HPDE6-E6E7 (cell line): ENCODE data around the gene SLX4.

Experiments used
- DNase-seq: peaks from one replicate; pipeline ENCODE4 v3.0.0; 2011; ENCODE audit warnings: missing footprints; ENCODE audit errors: extremely low spot score

SLX4 gene

GRCh38 chr16:3580686-3581085, 30.7 kb downstream of the SLX4 start:
- no peak for DNase-seq

- no peak for DNase-seq
These were observed 31.2 kb downstream of the SLX4 start for GRCh38 chr16:3580251-3580651.

GRCh38 chr16:3579776-3580175, 31.6 kb downstream of the SLX4 start:
- DNase-seq = no peak

GRCh38 chr16:3578610-3579551, 32.5 kb downstream of the SLX4 start:
- no peak for DNase-seq

- no peak for DNase-seq
These were observed 33.3 kb downstream of the SLX4 start for GRCh38 chr16:3578121-3578520.

DNA sequence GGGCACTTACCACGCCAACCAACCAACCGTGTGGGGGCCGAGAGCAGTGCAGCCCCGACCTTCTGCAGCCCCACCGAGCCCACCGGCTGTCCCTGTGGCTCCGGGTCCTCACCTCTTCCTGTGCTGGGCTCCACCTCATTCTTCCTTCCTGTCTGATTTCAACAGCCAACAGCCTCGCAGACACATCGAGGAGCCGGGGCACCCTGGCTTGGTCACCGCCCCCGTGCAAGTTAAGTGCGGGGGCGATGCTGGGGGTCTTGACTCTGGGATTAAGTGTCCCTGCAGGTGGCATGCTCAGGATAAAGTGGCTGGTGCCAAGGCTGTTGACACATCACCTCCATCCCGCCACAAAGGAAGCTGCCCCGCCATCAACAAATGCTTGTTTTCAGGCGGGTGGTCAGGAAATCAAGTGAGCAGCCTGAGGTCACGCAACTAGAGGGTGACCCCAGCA, 34.1 kb downstream of the SLX4 start, which contains the start of gene NLRC3:
NLRC3 (minus strand) TSS at position 102 of the 451 bp plus-strand sequence. CDS start 12,367 bp downstream, outside the sequence.
- DNase-seq = no peak

GRCh38 chr16:3576211-3576610, 35.2 kb downstream of the SLX4 start:
- DNase-seq = no peak

DNA sequence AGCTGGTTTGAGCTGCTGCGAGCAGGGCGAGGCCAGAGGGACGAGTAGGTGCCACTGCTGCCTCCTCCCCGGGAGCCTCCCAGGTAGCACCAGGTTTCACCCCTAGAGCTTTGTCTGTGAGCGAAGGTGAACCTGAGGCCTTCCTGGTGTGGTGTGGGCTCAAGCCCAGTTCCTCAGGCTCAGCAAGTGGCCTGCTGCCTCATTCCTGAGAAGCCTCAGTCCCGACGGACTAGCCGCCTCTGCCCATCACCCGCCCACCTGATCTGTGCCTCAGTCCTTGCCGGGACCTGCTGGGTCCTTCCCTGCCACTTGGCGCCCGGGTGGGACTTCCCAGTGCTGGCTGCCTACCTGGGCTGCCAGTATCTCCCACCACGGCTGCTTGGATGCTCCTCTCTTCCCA, 35.9 kb downstream of the SLX4 start:
- DNase-seq = no peak

DNA sequence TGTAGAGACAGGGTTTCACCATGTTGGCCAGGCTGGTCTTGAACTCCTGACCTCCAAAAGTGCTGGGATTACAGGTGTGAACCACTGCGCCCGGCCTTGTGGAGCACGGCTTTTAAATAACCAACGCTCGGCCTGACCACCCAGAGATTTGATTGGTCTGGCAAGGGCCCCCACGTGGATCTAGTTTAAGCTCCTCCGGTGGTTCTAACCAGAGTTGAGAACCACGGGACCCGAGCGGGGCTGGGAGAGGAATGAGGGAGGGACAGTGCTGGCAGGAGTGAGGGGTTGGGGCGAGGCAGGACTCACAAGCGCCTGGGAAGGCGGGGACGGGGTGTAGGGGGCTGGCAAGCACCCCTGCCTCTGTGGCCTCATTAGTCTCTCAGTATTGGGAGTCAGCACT, 37.2 kb downstream of the SLX4 start:
- DNase-seq = no peak

GRCh38 chr16:3573146-3573815, 38.1 kb downstream of the SLX4 start:
- DNase-seq = no peak

- DNase-seq = no peak
These were observed 40.9 kb downstream of the SLX4 start for GRCh38 chr16:3570420-3571062.

- DNase-seq = no peak
These were observed 41.6 kb downstream of the SLX4 start for GRCh38 chr16:3569851-3570250.

DNA sequence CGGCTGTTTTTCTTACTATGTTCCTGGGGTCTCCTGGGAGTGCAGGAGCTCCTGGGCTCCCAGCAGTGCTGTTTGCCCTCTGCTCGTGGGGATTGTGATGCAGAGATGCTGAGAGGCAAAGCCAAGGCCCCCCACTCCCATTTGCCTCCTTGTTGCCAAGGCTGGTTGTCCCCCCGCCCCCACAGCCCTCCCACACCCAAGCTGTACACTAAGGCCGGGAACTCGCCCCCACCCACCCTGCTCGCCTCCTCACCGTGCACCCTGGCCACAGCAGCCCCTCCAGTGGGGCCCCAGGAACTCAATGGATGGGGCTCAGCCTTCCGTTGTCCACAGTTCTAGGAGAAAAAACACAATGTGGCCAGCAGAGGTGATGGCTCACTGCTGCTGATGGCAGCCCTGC, 44.4 kb downstream of the SLX4 start:
- DNase-seq = no peak

DNA sequence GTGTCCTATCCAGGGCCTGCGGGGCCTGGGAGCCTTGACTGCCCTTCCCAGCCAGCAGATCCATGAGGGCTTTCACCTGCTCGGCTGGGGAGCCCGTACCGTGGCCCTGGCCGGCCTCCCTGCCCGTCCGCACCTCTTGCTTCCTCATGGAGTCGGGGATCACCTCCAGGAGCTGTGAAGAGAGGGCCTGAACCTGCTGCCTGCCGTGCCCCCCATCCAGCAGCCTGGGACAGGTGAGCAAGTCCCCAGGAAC, 46.6 kb downstream of the SLX4 start:
- no peak for DNase-seq

DNA sequence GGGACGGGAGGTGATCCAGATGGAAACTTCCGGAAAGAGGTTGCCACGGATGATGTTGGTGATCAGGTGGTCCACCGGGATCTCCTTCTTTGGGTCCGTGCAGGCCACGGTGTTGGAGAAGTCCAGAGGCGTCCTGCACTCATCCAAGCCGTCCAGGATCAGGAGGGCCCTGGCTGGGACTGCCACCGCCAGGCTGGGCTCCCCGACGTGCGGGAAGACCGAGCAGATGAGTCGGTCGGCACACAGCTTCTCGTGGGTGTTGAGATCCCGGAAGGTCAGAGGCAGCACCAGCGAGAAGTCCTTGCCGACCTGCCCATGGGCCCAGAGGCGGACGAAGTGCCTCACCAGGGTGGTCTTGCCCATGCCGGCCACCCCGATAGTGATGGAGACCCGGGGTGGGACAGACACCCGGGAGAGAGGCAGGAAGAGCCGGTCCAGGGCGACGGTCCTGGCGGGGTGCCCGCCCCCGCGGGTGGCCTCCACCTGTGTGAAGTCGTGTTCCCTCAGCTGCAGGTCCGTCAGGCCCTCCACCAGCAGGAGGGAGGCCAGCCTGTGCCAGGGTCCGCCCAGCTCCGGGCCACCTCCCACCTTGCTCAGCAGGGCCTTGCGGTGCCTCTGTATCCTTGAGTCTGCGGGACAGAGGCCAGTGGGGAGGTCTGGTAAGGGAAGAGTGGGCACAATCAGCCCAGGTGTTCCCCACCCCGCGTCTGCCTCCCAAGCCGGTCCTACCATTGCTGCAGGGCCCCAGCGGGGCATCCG, 47.1 kb downstream of the SLX4 start:
- DNase-seq = no peak

- DNase-seq = no peak
These were observed 48.4 kb downstream of the SLX4 start for GRCh38 chr16:3562914-3563480.

- DNase-seq = no peak
These were observed 49.8 kb downstream of the SLX4 start for GRCh38 chr16:3561626-3562025.

DNA sequence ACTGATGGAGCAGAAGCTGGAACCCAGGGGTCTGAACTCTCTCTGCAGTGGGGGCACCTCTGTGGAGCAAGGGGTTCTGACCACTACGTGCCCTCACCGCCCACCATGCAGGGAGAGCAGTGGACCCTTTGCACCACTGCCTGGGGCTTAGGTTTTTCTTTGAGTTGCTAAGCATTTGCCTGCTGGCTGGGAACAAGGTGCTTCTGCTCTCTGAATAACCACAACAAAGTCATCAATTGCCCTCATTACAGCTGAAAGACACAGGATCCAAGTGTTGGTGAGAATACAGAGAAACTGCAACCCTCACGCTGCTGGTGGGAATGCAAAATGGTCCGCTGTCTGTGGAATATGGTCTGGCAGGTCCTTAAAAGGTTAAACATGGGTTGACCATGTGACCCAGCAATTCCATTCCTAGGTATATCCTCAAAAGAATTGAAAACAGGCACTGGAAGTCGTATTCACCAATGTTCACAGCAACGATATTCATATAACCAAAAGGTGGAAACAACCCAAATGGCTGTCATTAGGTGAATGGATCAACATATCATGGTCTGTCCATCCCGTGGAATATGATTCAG, 57.0 kb downstream of the SLX4 start:
- DNase-seq = no peak

- no peak for DNase-seq
These were observed 58.1 kb downstream of the SLX4 start for GRCh38 chr16:3553138-3553923.
